GM18502 (cell line): ENCODE results near the gene FAM50B.

Experiments
- ATAC-seq: cut with Tn5 transposase; IDR thresholded peaks from one replicate; pipeline ENCODE4 v1.9.1; 2021; ENCODE audit warnings: mild to moderate bottlenecking; ENCODE audit not compliant: unreplicated experiment, poor library complexity

FAM50B gene

GRCh38 chr6:3869632-3870527 is 20.7 kb downstream of the FAM50B start:
- ATAC-seq, result no peak

GRCh38 chr6:3870528-3870925 is 21.4 kb downstream of the FAM50B start:
- ATAC-seq, result no peak

- ATAC-seq, result no peak
These were observed 22.3 kb downstream of the FAM50B start for GRCh38 chr6:3871515-3871914.

- ATAC-seq, result no peak
These were observed 22.8 kb downstream of the FAM50B start for GRCh38 chr6:3871939-3872338.

GRCh38 chr6:3872370-3872854 is 23.2 kb downstream of the FAM50B start:
- ATAC-seq, result no peak

GRCh38 chr6:3873051-3873450 is 23.9 kb downstream of the FAM50B start:
- no peak for ATAC-seq

- ATAC-seq, result no peak
These were observed 24.9 kb downstream of the FAM50B start for GRCh38 chr6:3874069-3874468.

GRCh38 chr6:3875486-3875885 is 26.3 kb downstream of the FAM50B start:
- ATAC-seq, result no peak

- ATAC-seq, result no peak
These were observed 26.9 kb downstream of the FAM50B start for GRCh38 chr6:3876101-3876500.

- ATAC-seq, result no peak
These were observed 27.7 kb downstream of the FAM50B start for GRCh38 chr6:3876866-3877265.

- ATAC-seq, result no peak
These were observed 29.0 kb downstream of the FAM50B start for GRCh38 chr6:3878048-3878666.

GRCh38 chr6:3879194-3879952 is 30.2 kb downstream of the FAM50B start:
- ATAC-seq, result no peak

- ATAC-seq, result no peak
These were observed 32.7 kb downstream of the FAM50B start for GRCh38 chr6:3881711-3882421.

GRCh38 chr6:3882431-3882830 is 33.3 kb downstream of the FAM50B start:
- no peak for ATAC-seq

GRCh38 chr6:3882866-3883265 is 33.7 kb downstream of the FAM50B start:
- ATAC-seq, result no peak

GRCh38 chr6:3884007-3884745 is 35.0 kb downstream of the FAM50B start:
- ATAC-seq, result no peak

GRCh38 chr6:3885262-3886036 is 36.3 kb downstream of the FAM50B start:
- ATAC-seq, result no peak

GRCh38 chr6:3887150-3887700 is 38.1 kb downstream of the FAM50B start:
- no peak for ATAC-seq
